ENCODE results near the gene BSG. TPM values are rescaled to one million over a fixed set of nuclear protein-coding genes. Genes with fewer than 3 reads are reported as not detected.
A peak's percentile ranks its signal among the peaks of the same experiment; 100 is the strongest.

The BSG gene
- total and polyA plus RNA-seq, 9 of the 15 experiments (the other 6 are each of a cell fraction or from before 2014, with no cell fraction given), result 4.6 to 495 (median 187) TPM

GRCh38 chr19:632579-633067 is 60.2 kb downstream of the BSG start (continued):
- 0 out of 6 replicates have a peak, but pooled peaks of 1 of the 3 experiments have one; percentile 2 for TF ChIP-seq CTCF (IDR thresholded peaks at IDR 0.05 in 2 of 3, conservative IDR thresholded peaks at IDR 0.05 in 1 of 3; ENCODE audit: insufficient read depth in 2 of 3, low read depth in 1 of 3, low read length in 3 of 3)
- TF ChIP-seq E2F1 (CRISPR knock-in tag; IDR thresholded peaks at IDR 0.05), result no peak
- no peak for TF ChIP-seq CGGBP1 (CRISPR knock-in tag; IDR thresholded peaks at IDR 0.05)
- TF ChIP-seq MCM5 (IDR thresholded peaks at IDR 0.05; ENCODE audit: low read depth), result no peak
- TF ChIP-seq NCOR1 (IDR thresholded peaks at IDR 0.05), result no peak
- TF ChIP-seq TFAP4 (CRISPR knock-in tag; IDR thresholded peaks at IDR 0.05; ENCODE audit: borderline replicate concordance), result no peak
- no peak for TF ChIP-seq MAFF (IDR thresholded peaks at IDR 0.05; ENCODE audit: low read length)
- no peak for TF ChIP-seq KLF6 (CRISPR knock-in tag; IDR thresholded peaks at IDR 0.05; ENCODE audit: borderline replicate concordance)
- no peak for TF ChIP-seq XRCC5 (IDR thresholded peaks at IDR 0.05; ENCODE audit: low read depth, low read length)
- TF ChIP-seq ESRRB (CRISPR knock-in tag; IDR thresholded peaks at IDR 0.05; ENCODE audit: borderline replicate concordance), result no peak
- peak; percentile 49; the same call in 1 of the 2 replicates for TF ChIP-seq KAT7 (CRISPR knock-in tag; IDR thresholded peaks at IDR 0.05; ENCODE audit: borderline replicate concordance)
- TF ChIP-seq ZNF134 (CRISPR knock-in tag; conservative IDR thresholded peaks at IDR 0.05), result no peak
- TF ChIP-seq NBN (IDR thresholded peaks at IDR 0.05; ENCODE audit: low read depth), result no peak
- TF ChIP-seq FUS (optimal IDR thresholded peaks at IDR 0.05; ENCODE audit: low read depth, low read length), result no peak
- TF ChIP-seq GTF2A2 (tag; IDR thresholded peaks at IDR 0.05), result no peak
- TF ChIP-seq FOSL1 (tag; conservative IDR thresholded peaks at IDR 0.05), result no peak
- TF ChIP-seq ZZZ3 (IDR thresholded peaks at IDR 0.05), result no peak
- no peak for TF ChIP-seq SNAPC5 (CRISPR knock-in tag; IDR thresholded peaks at IDR 0.05)
- no peak for TF ChIP-seq E2F5 (CRISPR knock-in tag; IDR thresholded peaks at IDR 0.05)
- no peak for TF ChIP-seq SP2 (IDR thresholded peaks at IDR 0.05; ENCODE audit: extremely low read depth, low read depth, low read length, poor library complexity, severe bottlenecking)
- no peak for TF ChIP-seq ZNF146 (CRISPR knock-in tag; IDR thresholded peaks at IDR 0.05; ENCODE audit: unreplicated experiment)
- no peak for TF ChIP-seq SMARCC2 (IDR thresholded peaks at IDR 0.05; ENCODE audit: low read depth)
- TF ChIP-seq SRSF3 (IDR thresholded peaks at IDR 0.05; ENCODE audit: insufficient read depth, low read length), result no peak
- TF ChIP-seq ZC3H11A (IDR thresholded peaks at IDR 0.05; ENCODE audit: low read depth, low read length), result no peak
- no peak for TF ChIP-seq KHSRP (IDR thresholded peaks at IDR 0.05)
- no peak for TF ChIP-seq PPARD (CRISPR knock-in tag; IDR thresholded peaks at IDR 0.05)
